HepG2 (cell line): ENCODE measurements around the gene AFG1L. TPM values are rescaled to one million over a fixed set of nuclear protein-coding genes. Genes with fewer than 3 reads are reported as not detected.

Experiments
- ASH2L ChIP-seq: fragments of 300-600, 200-600 bp; sonication (generic); IDR thresholded peaks from 2 replicates; pipeline ENCODE4 v1.7.0; 2017; ENCODE audit warnings: low read depth, mild to moderate bottlenecking, moderate library complexity, mixed read lengths, low read length; ENCODE audit not compliant: insufficient read length
- BCL6 ChIP-seq: IDR thresholded peaks from 2 replicates; pipeline ENCODE4 v1.6.1; 2016; ENCODE audit warnings: missing genetic modification reagents, missing compliant biosample characterization
- BHLHE40 ChIP-seq: IDR thresholded peaks from 2 replicates; pipeline ENCODE4 v1.6.1; 2011; ENCODE audit warnings: low read length, improper control_type of control experiment
- CBFB ChIP-seq: sonication (generic); formaldehyde crosslinking; IDR thresholded peaks from 2 replicates; pipeline ENCODE4 v1.4.0; 2020; ENCODE audit warnings: missing genetic modification reagents
- CREB1 ChIP-seq, 2 experiments: fragments of 450-650 bp in 1 of 2; IDR thresholded peaks; 2 replicates each; pipeline ENCODE4 v1.6.1; 2016 to 2017; ENCODE audit warnings: control low read depth in 1 of 2, mild to moderate bottlenecking in 1 of 2, missing compliant biosample characterization in 1 of 2, missing genetic modification characterization in 1 of 2
- PLSCR1 ChIP-seq: sonication (generic); formaldehyde crosslinking; IDR thresholded peaks from 2 replicates; pipeline ENCODE4 v1.5.0; 2020; ENCODE audit warnings: missing genetic modification reagents, mild to moderate bottlenecking, borderline replicate concordance
- PPARG ChIP-seq: conservative IDR thresholded peaks from 2 replicates; pipeline ENCODE4 v1.6.1; 2016; ENCODE audit warnings: missing biosample characterization, missing genetic modification reagents
- TBX2 ChIP-seq: sonication (generic); formaldehyde crosslinking; IDR thresholded peaks from 2 replicates; pipeline ENCODE4 v1.5.0; 2020; ENCODE audit warnings: missing genetic modification reagents, mild to moderate bottlenecking, borderline replicate concordance
- YEATS2 ChIP-seq: sonication (generic); formaldehyde crosslinking; IDR thresholded peaks from 2 replicates; pipeline ENCODE4 v1.4.0; 2020; ENCODE audit warnings: missing genetic modification reagents, borderline replicate concordance
- ZBTB26 ChIP-seq: IDR thresholded peaks from 2 replicates; pipeline ENCODE4 v1.6.1; 2016; ENCODE audit warnings: missing compliant biosample characterization, missing genetic modification reagents, borderline replicate concordance
- ZBTB43 ChIP-seq: sonication (generic); formaldehyde crosslinking; conservative IDR thresholded peaks from 2 replicates; pipeline ENCODE4 v1.4.0; 2020; ENCODE audit warnings: missing genetic modification reagents
- ZNF205 ChIP-seq: IDR thresholded peaks from 2 replicates; pipeline ENCODE4 v1.6.1; 2018; ENCODE audit warnings: missing biosample characterization, missing genetic modification reagents
- ZNF33B ChIP-seq: sonication (generic); formaldehyde crosslinking; IDR thresholded peaks from 2 replicates; pipeline ENCODE4 v1.5.1; 2020; ENCODE audit warnings: mild to moderate bottlenecking, missing genetic modification reagents
- ZNF546 ChIP-seq: sonication (generic); formaldehyde crosslinking; conservative IDR thresholded peaks from 2 replicates; pipeline ENCODE4 v1.8.1; 2023; ENCODE audit warnings: mild to moderate bottlenecking, missing genetic modification reagents
- ZNF589 ChIP-seq: sonication (generic); formaldehyde crosslinking; conservative IDR thresholded peaks from 2 replicates; pipeline ENCODE4 v1.8.0; 2022; ENCODE audit warnings: mild to moderate bottlenecking, moderate library complexity, missing genetic modification reagents
- ZNF605 ChIP-seq: sonication (generic); formaldehyde crosslinking; IDR thresholded peaks from 2 replicates; pipeline ENCODE4 v1.8.0; 2022; ENCODE audit warnings: mild to moderate bottlenecking, missing genetic modification reagents
- polyA plus RNA-seq, 8 experiments: library from polyadenylated mRNA; depleted of rRNA in 3 of 8; stranded (reverse) in 7 of 8; unstranded in 1 of 8; fragments of >200 nt; fragmentation: Illumina TruSeq in 4 of 8; extraction: Trizol in 4 of 8; gene quantifications; 2 replicates each; pipeline versions ENCODE4 v1.2.1 to v1.2.3, GENCODE V29; 2011 to 2016; ENCODE audit warnings: low read depth in 4 of 8, missing spikeins in 1 of 8, mixed read lengths in 1 of 8; ENCODE audit not compliant: insufficient read depth in 1 of 8
- total RNA-seq, 5 experiments: library from RNA; depleted of rRNA; stranded (reverse); fragments of >200 nt; fragmentation: Illumina TruSeq; extraction: Trizol; gene quantifications; 2 replicates each; pipeline ENCODE4 v1.2.3, GENCODE V29; 2016; ENCODE audit warnings: low read depth in 1 of 5
- TF ChIP-seq, protein P1 (sequence below): sonication (generic); formaldehyde crosslinking; IDR thresholded peaks from 2 replicates; pipeline ENCODE4 v1.8.0; 2022; ENCODE audit warnings: mild to moderate bottlenecking, missing genetic modification reagents
- TF ChIP-seq, protein P2 (sequence below): sonication (generic); formaldehyde crosslinking; IDR thresholded peaks from 2 replicates; pipeline ENCODE4 v1.4.0; 2020; ENCODE audit warnings: missing genetic modification reagents
- TF ChIP-seq, protein P3 (sequence below): sonication (generic); formaldehyde crosslinking; IDR thresholded peaks from 2 replicates; pipeline ENCODE4 v1.5.1; 2020; ENCODE audit warnings: missing genetic modification reagents, mild to moderate bottlenecking, borderline replicate concordance

AFG1L gene
- total and polyA plus RNA-seq, 2 of the 13 experiments (the other 11 are each of a cell fraction or from before 2014, with no cell fraction given): 3.1 to 14.0 TPM

GRCh38 chr6:108562503-108562993 is 267.7 kb downstream of the AFG1L start (continued):
- TF ChIP-seq ZBTB43 (CRISPR knock-in tag) (no peak), ASH2L (peak; percentile 40), CBFB (0 out of 2 replicates have a peak, but pooled peaks have one; percentile 43), BCL6 (CRISPR knock-in tag) (peak; percentile 28; the same call in 1 of the 2 replicates), ZNF205 (CRISPR knock-in tag) (0 out of 2 replicates have a peak, but pooled peaks have one; percentile 44), ZNF589 (CRISPR knock-in tag) (no peak), PPARG (CRISPR knock-in tag) (0 out of 2 replicates have a peak, but pooled peaks have one; percentile 33), ZNF546 (no peak), PLSCR1 (CRISPR knock-in tag) (no peak), BHLHE40 (no peak), ZBTB26 (CRISPR knock-in tag) (no peak; the same call in 1 of the 2 replicates), YEATS2 (peak; percentile 33; the same call in 1 of the 2 replicates), ZNF605 (CRISPR knock-in tag) (peak; percentile 84), CREB1 (IDR thresholded peaks at IDR 0.05) (no peak), CREB1 (CRISPR knock-in tag; IDR thresholded peaks at IDR 0.05) (peak; percentile 56), TBX2 (CRISPR knock-in tag) (peak; percentile 85), ZNF33B (no peak)
- TF ChIP-seq, protein P1, sequence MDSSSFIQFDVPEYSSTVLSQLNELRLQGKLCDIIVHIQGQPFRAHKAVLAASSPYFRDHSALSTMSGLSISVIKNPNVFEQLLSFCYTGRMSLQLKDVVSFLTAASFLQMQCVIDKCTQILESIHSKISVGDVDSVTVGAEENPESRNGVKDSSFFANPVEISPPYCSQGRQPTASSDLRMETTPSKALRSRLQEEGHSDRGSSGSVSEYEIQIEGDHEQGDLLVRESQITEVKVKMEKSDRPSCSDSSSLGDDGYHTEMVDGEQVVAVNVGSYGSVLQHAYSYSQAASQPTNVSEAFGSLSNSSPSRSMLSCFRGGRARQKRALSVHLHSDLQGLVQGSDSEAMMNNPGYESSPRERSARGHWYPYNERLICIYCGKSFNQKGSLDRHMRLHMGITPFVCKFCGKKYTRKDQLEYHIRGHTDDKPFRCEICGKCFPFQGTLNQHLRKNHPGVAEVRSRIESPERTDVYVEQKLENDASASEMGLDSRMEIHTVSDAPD: no peak
- TF ChIP-seq, protein P2, sequence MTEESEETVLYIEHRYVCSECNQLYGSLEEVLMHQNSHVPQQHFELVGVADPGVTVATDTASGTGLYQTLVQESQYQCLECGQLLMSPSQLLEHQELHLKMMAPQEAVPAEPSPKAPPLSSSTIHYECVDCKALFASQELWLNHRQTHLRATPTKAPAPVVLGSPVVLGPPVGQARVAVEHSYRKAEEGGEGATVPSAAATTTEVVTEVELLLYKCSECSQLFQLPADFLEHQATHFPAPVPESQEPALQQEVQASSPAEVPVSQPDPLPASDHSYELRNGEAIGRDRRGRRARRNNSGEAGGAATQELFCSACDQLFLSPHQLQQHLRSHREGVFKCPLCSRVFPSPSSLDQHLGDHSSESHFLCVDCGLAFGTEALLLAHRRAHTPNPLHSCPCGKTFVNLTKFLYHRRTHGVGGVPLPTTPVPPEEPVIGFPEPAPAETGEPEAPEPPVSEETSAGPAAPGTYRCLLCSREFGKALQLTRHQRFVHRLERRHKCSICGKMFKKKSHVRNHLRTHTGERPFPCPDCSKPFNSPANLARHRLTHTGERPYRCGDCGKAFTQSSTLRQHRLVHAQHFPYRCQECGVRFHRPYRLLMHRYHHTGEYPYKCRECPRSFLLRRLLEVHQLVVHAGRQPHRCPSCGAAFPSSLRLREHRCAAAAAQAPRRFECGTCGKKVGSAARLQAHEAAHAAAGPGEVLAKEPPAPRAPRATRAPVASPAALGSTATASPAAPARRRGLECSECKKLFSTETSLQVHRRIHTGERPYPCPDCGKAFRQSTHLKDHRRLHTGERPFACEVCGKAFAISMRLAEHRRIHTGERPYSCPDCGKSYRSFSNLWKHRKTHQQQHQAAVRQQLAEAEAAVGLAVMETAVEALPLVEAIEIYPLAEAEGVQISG (CRISPR knock-in tag): peak; percentile 48
- TF ChIP-seq, protein P3, sequence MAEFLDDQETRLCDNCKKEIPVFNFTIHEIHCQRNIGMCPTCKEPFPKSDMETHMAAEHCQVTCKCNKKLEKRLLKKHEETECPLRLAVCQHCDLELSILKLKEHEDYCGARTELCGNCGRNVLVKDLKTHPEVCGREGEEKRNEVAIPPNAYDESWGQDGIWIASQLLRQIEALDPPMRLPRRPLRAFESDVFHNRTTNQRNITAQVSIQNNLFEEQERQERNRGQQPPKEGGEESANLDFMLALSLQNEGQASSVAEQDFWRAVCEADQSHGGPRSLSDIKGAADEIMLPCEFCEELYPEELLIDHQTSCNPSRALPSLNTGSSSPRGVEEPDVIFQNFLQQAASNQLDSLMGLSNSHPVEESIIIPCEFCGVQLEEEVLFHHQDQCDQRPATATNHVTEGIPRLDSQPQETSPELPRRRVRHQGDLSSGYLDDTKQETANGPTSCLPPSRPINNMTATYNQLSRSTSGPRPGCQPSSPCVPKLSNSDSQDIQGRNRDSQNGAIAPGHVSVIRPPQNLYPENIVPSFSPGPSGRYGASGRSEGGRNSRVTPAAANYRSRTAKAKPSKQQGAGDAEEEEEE: no peak
